PFSK-1 (cell line): ENCODE measurements around the gene TASL.

ENCODE experiments used
- FOXP2 ChIP-seq: optimal IDR thresholded peaks from 2 replicates; pipeline ENCODE3; 2011; ENCODE audit warnings: borderline replicate concordance, control low read depth, inconsistent platforms; ENCODE audit not compliant: insufficient read depth; ENCODE audit errors: extremely low read length, extremely low read depth
- POLR2AphosphoS5 ChIP-seq: IDR thresholded peaks from 2 replicates; pipeline ENCODE4 v1.6.1; 2012; ENCODE audit warnings: low read depth, mild to moderate bottlenecking, control low read depth, low read length, moderate library complexity
- REST ChIP-seq, 2 experiments: IDR thresholded peaks; 2 replicates each; pipeline versions ENCODE4 v1.6.1 to v1.8.0; 2011 to 2012; ENCODE audit warnings: low read depth in 2 of 2, low read length in 2 of 2, control low read depth in 1 of 2, inconsistent platforms in 1 of 2, mild to moderate bottlenecking in 1 of 2, moderate library complexity in 1 of 2; ENCODE audit not compliant: insufficient read depth in 1 of 2
- SIN3A ChIP-seq: IDR thresholded peaks from 2 replicates; pipeline ENCODE4 v1.6.1; 2012; ENCODE audit warnings: mild to moderate bottlenecking, low read length, moderate library complexity, borderline replicate concordance; ENCODE audit not compliant: insufficient read depth
- TAF1 ChIP-seq: IDR thresholded peaks from 2 replicates; pipeline ENCODE4 v1.6.1; 2012; ENCODE audit warnings: low read length, control low read depth, borderline replicate concordance; ENCODE audit not compliant: insufficient read depth

The TASL gene

DNA sequence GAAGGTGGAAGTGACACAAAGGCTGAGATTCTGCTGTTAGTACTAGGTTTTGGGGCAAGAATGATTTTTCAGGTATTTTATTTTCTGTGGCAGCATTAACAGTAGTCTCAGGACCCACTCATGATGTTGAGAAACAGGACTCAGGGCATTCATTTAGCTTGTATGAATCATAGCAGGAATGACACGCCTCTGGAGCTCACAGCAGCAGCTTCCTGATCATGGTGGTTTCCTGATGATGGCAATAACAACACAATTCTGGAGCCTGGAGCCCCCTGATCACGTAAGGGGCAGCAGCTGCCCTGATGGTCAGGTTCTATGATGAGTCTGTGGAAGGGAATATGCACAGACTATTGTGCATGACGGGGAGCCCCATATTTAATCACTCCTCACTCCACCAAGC, 47.0 kb downstream of the TASL start:
- TF ChIP-seq TAF1: no peak

- TF ChIP-seq REST (IDR thresholded peaks at IDR 0.05; ENCODE audit: insufficient read depth in 1 of 2, low read depth in 2 of 2, low read length in 2 of 2) (no peak), SIN3A (no peak), FOXP2 (no peak), TAF1 (no peak)
These were observed 51.8 kb downstream of the TASL start for GRCh38 chrX:30525732-30526131.

DNA sequence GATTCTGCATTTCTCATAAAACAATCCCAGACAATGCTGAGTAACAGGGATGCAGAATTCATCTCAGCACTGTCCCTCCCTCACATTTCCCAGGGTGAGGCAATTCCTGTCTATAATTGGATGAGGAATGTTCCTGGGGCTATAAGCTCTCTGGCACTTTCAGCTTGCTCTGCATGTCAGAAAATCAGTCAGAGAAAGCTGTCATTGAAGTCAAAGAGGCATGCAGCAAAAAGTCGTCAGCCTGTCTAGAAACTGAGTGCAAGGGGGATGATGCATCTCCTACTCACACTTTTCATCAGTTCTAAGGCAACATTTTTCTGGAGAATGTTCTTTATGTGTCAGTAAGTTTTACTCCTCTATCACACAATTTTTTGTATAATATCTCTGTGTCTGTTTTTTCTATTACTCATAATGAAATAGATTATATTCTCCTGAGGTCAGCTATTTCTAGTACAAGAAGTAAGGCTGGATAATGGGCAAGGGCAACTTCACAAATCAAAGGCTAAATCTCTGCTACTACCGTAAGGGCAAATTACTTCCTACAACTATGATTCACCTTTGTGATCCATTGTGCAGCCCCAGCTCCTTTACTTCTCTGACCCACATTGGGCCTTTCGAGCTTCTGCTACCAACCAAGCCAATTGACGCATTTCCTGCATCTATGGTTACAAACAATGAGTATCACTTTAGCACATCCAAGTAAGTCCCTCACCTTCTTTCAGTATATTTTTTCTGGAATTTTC, 56.0 kb downstream of the TASL start:
- TF ChIP-seq FOXP2 (no peak), SIN3A (no peak), TAF1 (no peak), POLR2AphosphoS5 (no peak), REST (IDR thresholded peaks at IDR 0.05; ENCODE audit: insufficient read depth in 1 of 2, low read depth in 2 of 2, low read length in 2 of 2) (no peak)

DNA sequence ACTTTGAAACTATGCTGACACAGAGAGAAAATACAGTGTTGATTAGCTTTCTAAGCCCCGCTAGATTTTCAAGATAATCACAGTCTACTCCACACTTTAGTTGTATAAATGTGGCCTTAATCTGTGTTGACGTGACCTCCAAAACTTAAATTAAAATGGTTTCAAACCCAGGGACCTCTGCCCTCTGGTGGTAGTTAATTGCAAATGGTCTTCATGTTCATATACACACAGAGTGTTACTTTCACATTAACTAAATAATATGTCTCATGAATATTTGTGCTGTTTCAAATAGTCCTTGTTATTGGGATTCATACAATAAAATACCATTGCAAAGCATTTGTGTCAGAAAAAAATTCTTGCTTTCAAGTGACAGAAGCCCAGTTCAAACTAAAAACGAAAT, 64.3 kb downstream of the TASL start:
- TF ChIP-seq SIN3A (no peak), REST (IDR thresholded peaks at IDR 0.05; ENCODE audit: insufficient read depth in 1 of 2, low read depth in 2 of 2, low read length in 2 of 2) (no peak), FOXP2 (no peak), TAF1 (no peak), POLR2AphosphoS5 (no peak)
